Nucleus accumbens (tissue), 56 donors: Measurements from ENCODE around the gene STARD3.
"Not testable (repeated sequence)": the region's sequence is repeated elsewhere in the genome, so short reads cannot be mapped to it uniquely, and the experiment has no call there.

Experiments used
- DNase-seq, 56 donors: peaks; one replicate each; lab custom pipeline; 2025; lab: John Stamatoyannopoulos, UW

STARD3 gene

GRCh38 chr17:39636927-39637736 lies at the start of gene STARD3:
Gene STARD3, plus strand, starts transcription at chr17:39637144. Its CDS starts 16,388 bp downstream, at chr17:39653532.
- DNase-seq = peak in 54 of 56 donors; percentile 49 to 93 (median 82)

- not testable (repeated sequence) for DNase-seq
Measured at GRCh38 chr17:39590180-39590579, 46.8 kb upstream of the STARD3 start.

GRCh38 chr17:39591958-39592954 lies 44.7 kb upstream of the STARD3 start:
- DNase-seq = no peak

GRCh38 chr17:39593371-39593770 lies 43.6 kb upstream of the STARD3 start:
- DNase-seq = no peak

- no peak for DNase-seq
Measured at GRCh38 chr17:39595294-39595693, 41.6 kb upstream of the STARD3 start.

GRCh38 chr17:39595928-39596510 lies 40.9 kb upstream of the STARD3 start:
- DNase-seq = no peak

- DNase-seq = no peak
Measured at GRCh38 chr17:39596543-39597267, 40.2 kb upstream of the STARD3 start.

- no peak for DNase-seq
Measured at GRCh38 chr17:39597372-39598046, 39.4 kb upstream of the STARD3 start.

- no peak for DNase-seq
Measured at GRCh38 chr17:39598047-39598481, 38.9 kb upstream of the STARD3 start.

GRCh38 chr17:39598630-39599003 lies 38.3 kb upstream of the STARD3 start:
- DNase-seq = no peak

- no peak for DNase-seq
Measured at GRCh38 chr17:39599004-39599664, 37.8 kb upstream of the STARD3 start.

GRCh38 chr17:39599665-39600231 lies 37.2 kb upstream of the STARD3 start:
- DNase-seq = no peak

GRCh38 chr17:39600288-39600996 lies 36.5 kb upstream of the STARD3 start:
- no peak for DNase-seq

- DNase-seq = no peak
Measured at GRCh38 chr17:39600997-39601597, 35.8 kb upstream of the STARD3 start.

- DNase-seq = no peak
Measured at GRCh38 chr17:39601758-39602532, 35.0 kb upstream of the STARD3 start.

GRCh38 chr17:39602533-39603303 lies 34.2 kb upstream of the STARD3 start:
- DNase-seq = no peak
